ENCODE results near the gene CREBBP. TPM values are rescaled to one million over a fixed set of nuclear protein-coding genes. Genes with fewer than 3 reads are reported as not detected.

The CREBBP gene
- total and polyA plus RNA-seq, 2 donors (not counting 3 experiments of a cell fraction or from before 2014, with no cell fraction given), result 13.8 to 72.7 TPM

GRCh38 chr16:3904875-3905274 is 24.4 kb upstream of the CREBBP start:
- Histone ChIP-seq H3K27me3 (ENCODE audit: control insufficient read depth in 2 of 2, insufficient read depth in 2 of 2, low read length in 2 of 2) (no peaks in the 10 kb centered on the region), H2AFZ (ENCODE audit: low read depth, low read length) (no peak overlapping the region), H3K9me3 (replicated peaks; ENCODE audit: control insufficient read depth, insufficient read depth, low read length) (no peaks in the 10 kb centered on the region), H3K4me1 (ENCODE audit: control insufficient read depth, extremely low read depth, insufficient read depth, low read length) (no peaks in the 10 kb centered on the region), H3K27ac (ENCODE audit: insufficient read depth, low read depth, low read length) (no peak overlapping the region), H3K36me3 (ENCODE audit: control insufficient read depth in 2 of 2, extremely low read depth in 1 of 2, insufficient read depth in 2 of 2, low read length in 2 of 2) (no peaks in the 10 kb centered on the region), H3K4me3 (replicated peaks in 1 of 3; ENCODE audit: insufficient read depth in 1 of 3, low read depth in 1 of 3, low read length in 3 of 3) (no peak overlapping the region), H3K79me2 (ENCODE audit: control insufficient read depth, insufficient read depth, low read length) (no peaks in the 10 kb centered on the region), H3K9me1 (replicated peaks; ENCODE audit: control insufficient read depth, extremely low read depth, insufficient read depth, low read length) (no peaks in the 10 kb centered on the region), H4K20me1 (replicated peaks; ENCODE audit: control insufficient read depth, extremely low read depth, insufficient read depth, low read length) (no peaks in the 10 kb centered on the region), H3K9ac (replicated peaks; ENCODE audit: extremely low read depth, insufficient read depth, low read length) (no peak overlapping the region), H3K4me2 (ENCODE audit: insufficient read depth, low read length) (no peak overlapping the region)
- dilution Hi-C loops (cut with MboI; ENCODE audit: extremely low pct_ligation_motif_present, low sequenced_read_pairs) (no loop called here), intact Hi-C loops (cut with micrococcal nuclease) (no loop called here)
- no peak for TF ChIP-seq FOS (IDR thresholded peaks at IDR 0.05; ENCODE audit: borderline replicate concordance, insufficient read depth, low read length)
- TF ChIP-seq POLR2A (IDR thresholded peaks at IDR 0.05; ENCODE audit: low read depth, low read length), result no peak
- no TSS peak for BruUV-seq (replicated peaks)
- DNase-seq (ENCODE audit: low read depth, low spot score), result no peak
- ChIA-PET POLR2A (interaction anchor here (0.6 to 0.7 kb wide), 2 partner anchors 509 to 999 kb away, joined by 3 to 4 read pairs; no protein-coding TSS in a partner anchor), CTCF (no interaction called here)
- no peak for FAIRE-seq

GRCh38 chr16:3890091-3890490 is 9.6 kb upstream of the CREBBP start:
- H2AFZ ChIP-seq (ENCODE audit: low read depth, low read length), result no peak overlapping the region
- no peaks in the 10 kb centered on the region for H3K9me3 ChIP-seq (replicated peaks; ENCODE audit: control insufficient read depth, insufficient read depth, low read length)
- POLR2A ChIA-PET, result no interaction called here
- no peak overlapping the region for H3K4me2 ChIP-seq (ENCODE audit: insufficient read depth, low read length)
- FAIRE-seq (no peak), DNase-seq (ENCODE audit: low read depth, low spot score) (no peak)
- H3K9ac ChIP-seq (replicated peaks; ENCODE audit: extremely low read depth, insufficient read depth, low read length), result no peak overlapping the region
- dilution Hi-C loops (cut with MboI; ENCODE audit: extremely low pct_ligation_motif_present, low sequenced_read_pairs) (no loop called here), intact Hi-C loops (cut with micrococcal nuclease) (no loop called here)
- H3K27me3 ChIP-seq (ENCODE audit: control insufficient read depth in 2 of 2, insufficient read depth in 2 of 2, low read length in 2 of 2), result no peaks in the 10 kb centered on the region
- no peaks in the 10 kb centered on the region for H3K4me1 ChIP-seq (ENCODE audit: control insufficient read depth, extremely low read depth, insufficient read depth, low read length)
- no peaks in the 10 kb centered on the region for H3K79me2 ChIP-seq (ENCODE audit: control insufficient read depth, insufficient read depth, low read length)
- no peaks in the 10 kb centered on the region for H3K36me3 ChIP-seq (ENCODE audit: control insufficient read depth in 2 of 2, extremely low read depth in 1 of 2, insufficient read depth in 2 of 2, low read length in 2 of 2)
- H3K4me3 ChIP-seq (replicated peaks in 1 of 3; ENCODE audit: insufficient read depth in 1 of 3, low read depth in 1 of 3, low read length in 3 of 3), result no peak overlapping the region
- no peak for TF ChIP-seq POLR2AphosphoS5 (IDR thresholded peaks at IDR 0.05; ENCODE audit: insufficient read depth, low read depth, low read length)
- TF ChIP-seq GATA2 (IDR thresholded peaks at IDR 0.05; ENCODE audit: insufficient read depth, insufficient read length, low read depth, low read length), result no peak
- no peak for TF ChIP-seq EZH2 (IDR thresholded peaks at IDR 0.05; ENCODE audit: borderline replicate concordance, low read depth, low read length, severe bottlenecking)
- TF ChIP-seq POLR2A (IDR thresholded peaks at IDR 0.05; ENCODE audit: low read depth, low read length), result no peak
- TF ChIP-seq MYC (IDR thresholded peaks at IDR 0.05; ENCODE audit: low read depth, low read length), result no peak
- TF ChIP-seq JUN (IDR thresholded peaks at IDR 0.05; ENCODE audit: borderline replicate concordance, insufficient read depth, insufficient read length, low read depth), result no peak
- TF ChIP-seq FOS (IDR thresholded peaks at IDR 0.05; ENCODE audit: borderline replicate concordance, insufficient read depth, low read length), result no peak
- TF ChIP-seq MAX (IDR thresholded peaks at IDR 0.05; ENCODE audit: insufficient read depth, insufficient read length), result no peak
- no peak for TF ChIP-seq CTCF (IDR thresholded peaks at IDR 0.05; ENCODE audit: extremely low read depth in 1 of 2, insufficient read depth in 1 of 2, low read depth in 1 of 2, low read length in 2 of 2)
- CTCF ChIA-PET, result no interaction called here
- no peak overlapping the region for H3K27ac ChIP-seq (ENCODE audit: insufficient read depth, low read depth, low read length)
- no peaks in the 10 kb centered on the region for H3K9me1 ChIP-seq (replicated peaks; ENCODE audit: control insufficient read depth, extremely low read depth, insufficient read depth, low read length)
- H4K20me1 ChIP-seq (replicated peaks; ENCODE audit: control insufficient read depth, extremely low read depth, insufficient read depth, low read length), result no peaks in the 10 kb centered on the region
- BruUV-seq (replicated peaks), result no TSS peak

Data from endothelial cell of umbilical vein (primary cell).